Measurements from ENCODE around the gene CGAS. TPM values are rescaled to one million over a fixed set of nuclear protein-coding genes. Genes with fewer than 3 reads are reported as not detected.
"Not testable (repeated sequence)": the region's sequence is repeated elsewhere in the genome, so short reads cannot be mapped to it uniquely, and the experiment has no call there.

The CGAS gene
- 10 to 100 TPM; 25.9 to 26.6 TPM for total RNA-seq

GRCh38 chr6:73452107-73452461, at the start of gene CGAS:
Gene CGAS (minus strand): TSS chr6:73452297. CDS start chr6:73452181, 116 bp downstream.
- ATAC-seq (ENCODE audit: low read depth), result peak; percentile 78
- POLR2A ChIA-PET, result interaction anchor here (1.1 to 3.7 kb wide), 8 partner anchors 10 to 136 kb away, joined by 3 to 108 read pairs (median 8); partner anchors contain the start of genes EEF1A1 and MTO1
- DNase-seq, result peak; percentile 81
- H3K9me3 Mint-ChIP-seq, result no peaks in the 10 kb centered on the region
- peaks cover 34% of the 10 kb centered on the region for H3K4me1 Mint-ChIP-seq
- peak within 1 kb of the TSS; percentile 90 for H3K27ac Mint-ChIP-seq
- peak within 1 kb of the TSS; percentile 97 for H3K4me3 Mint-ChIP-seq
- H3K27me3 Mint-ChIP-seq, result no peaks in the 10 kb centered on the region
- H3K36me3 Mint-ChIP-seq, result peaks cover 23% of the 10 kb centered on the region

GRCh38 chr6:73497915-73498314, 45.8 kb upstream of the CGAS start:
- no peak overlapping the region for H3K27ac Mint-ChIP-seq
- no peaks in the 10 kb centered on the region for H3K4me1 Mint-ChIP-seq
- peaks cover 16% of the 10 kb centered on the region for H3K36me3 Mint-ChIP-seq
- no peak overlapping the region for H3K4me3 Mint-ChIP-seq
- H3K9me3 Mint-ChIP-seq, result no peaks in the 10 kb centered on the region
- no peak for ATAC-seq (ENCODE audit: low read depth)
- POLR2A ChIA-PET, result interaction anchor here (1.0 kb wide), 1 partner anchor 19 kb away, joined by 3 read pairs; no protein-coding TSS in a partner anchor
- H3K27me3 Mint-ChIP-seq, result no peaks in the 10 kb centered on the region
- no peak for DNase-seq

- DNase-seq (no peak), ATAC-seq (ENCODE audit: low read depth) (no peak)
- Mint-ChIP-seq H3K27ac (no peak overlapping the region), H3K4me1 (no peaks in the 10 kb centered on the region), H3K36me3 (peaks cover 49% of the 10 kb centered on the region), H3K4me3 (no peak overlapping the region), H3K27me3 (no peaks in the 10 kb centered on the region), H3K9me3 (peaks cover 5% of the 10 kb centered on the region)
- POLR2A ChIA-PET, result interaction anchor here (0.5 kb wide), 1 partner anchor 31 kb away, joined by 3 read pairs; no protein-coding TSS in a partner anchor
These were observed 39.3 kb upstream of the CGAS start for GRCh38 chr6:73491377-73491776.

- ATAC-seq (ENCODE audit: low read depth), result no peak
- no peak for DNase-seq
- no peak overlapping the region for H3K4me3 Mint-ChIP-seq
- no peaks in the 10 kb centered on the region for H3K27me3 Mint-ChIP-seq
- H3K27ac Mint-ChIP-seq, result no peak overlapping the region
- H3K4me1 Mint-ChIP-seq, result no peaks in the 10 kb centered on the region
- POLR2A ChIA-PET, result interaction anchor here (0.8 to 1.2 kb wide), 3 partner anchors 26 to 115 kb away, joined by 3 read pairs; no protein-coding TSS in a partner anchor
- H3K36me3 Mint-ChIP-seq, result peaks cover 56% of the 10 kb centered on the region
- H3K9me3 Mint-ChIP-seq, result peaks cover 5% of the 10 kb centered on the region
These were observed 35.4 kb upstream of the CGAS start for GRCh38 chr6:73487473-73487872.

- Mint-ChIP-seq H3K27me3 (no peaks in the 10 kb centered on the region), H3K9me3 (peaks cover 5% of the 10 kb centered on the region), H3K27ac (no peak overlapping the region), H3K36me3 (peaks cover 47% of the 10 kb centered on the region), H3K4me3 (no peak overlapping the region), H3K4me1 (no peaks in the 10 kb centered on the region)
- DNase-seq (no peak), ATAC-seq (ENCODE audit: low read depth) (no peak)
- POLR2A ChIA-PET, result no interaction called here
These were observed 32.3 kb upstream of the CGAS start for GRCh38 chr6:73484438-73484837.

GRCh38 chr6:73481969-73482368, 29.9 kb upstream of the CGAS start:
- POLR2A ChIA-PET, result interaction anchor here (0.6 kb wide), 1 partner anchor 31 kb away, joined by 5 read pairs; no protein-coding TSS in a partner anchor
- no peak overlapping the region for H3K4me3 Mint-ChIP-seq
- H3K9me3 Mint-ChIP-seq, result no peaks in the 10 kb centered on the region
- peaks cover 37% of the 10 kb centered on the region for H3K36me3 Mint-ChIP-seq
- no peaks in the 10 kb centered on the region for H3K4me1 Mint-ChIP-seq
- DNase-seq (no peak), ATAC-seq (ENCODE audit: low read depth) (no peak)
- H3K27ac Mint-ChIP-seq, result no peak overlapping the region
- H3K27me3 Mint-ChIP-seq, result no peaks in the 10 kb centered on the region

GRCh38 chr6:73477407-73477806, 25.3 kb upstream of the CGAS start:
- peaks cover 2% of the 10 kb centered on the region for H3K4me1 Mint-ChIP-seq
- no peak overlapping the region for H3K4me3 Mint-ChIP-seq
- ATAC-seq (ENCODE audit: low read depth) (no peak), DNase-seq (no peak)
- H3K27me3 Mint-ChIP-seq, result no peaks in the 10 kb centered on the region
- peaks cover 34% of the 10 kb centered on the region for H3K36me3 Mint-ChIP-seq
- POLR2A ChIA-PET, result interaction anchor here (0.7 to 0.9 kb wide), 2 partner anchors 15 to 858 kb away, joined by 3 read pairs; no protein-coding TSS in a partner anchor
- H3K9me3 Mint-ChIP-seq, result no peaks in the 10 kb centered on the region
- no peak overlapping the region for H3K27ac Mint-ChIP-seq

- no peak overlapping the region for H3K27ac Mint-ChIP-seq
- H3K9me3 Mint-ChIP-seq, result no peaks in the 10 kb centered on the region
- H3K4me1 Mint-ChIP-seq, result peaks cover 8% of the 10 kb centered on the region
- no peaks in the 10 kb centered on the region for H3K27me3 Mint-ChIP-seq
- no peak for DNase-seq
- peaks cover 33% of the 10 kb centered on the region for H3K36me3 Mint-ChIP-seq
- POLR2A ChIA-PET, result interaction anchor here (0.6 to 1.8 kb wide), 5 partner anchors 16 to 166 kb away, joined by 3 to 5 read pairs (median 3); partner anchors contain the start of gene MTO1
- H3K4me3 Mint-ChIP-seq, result no peak overlapping the region
- no peak for ATAC-seq (ENCODE audit: low read depth)
These were observed 24.6 kb upstream of the CGAS start for GRCh38 chr6:73476723-73477122.

GRCh38 chr6:73471686-73472290, 19.7 kb upstream of the CGAS start:
- POLR2A ChIA-PET, result interaction anchor here (0.8 to 4.8 kb wide), 6 partner anchors 9 to 183 kb away, joined by 3 to 40 read pairs (median 4); partner anchors contain the start of genes CGAS, EEF1A1, MTO1 and SLC17A5
- Mint-ChIP-seq H3K4me3 (peak overlapping the region; percentile 64), H3K9me3 (no peaks in the 10 kb centered on the region), H3K27me3 (no peaks in the 10 kb centered on the region), H3K36me3 (peaks cover 40% of the 10 kb centered on the region), H3K27ac (peak overlapping the region; percentile 79), H3K4me1 (peaks cover 19% of the 10 kb centered on the region)
- ATAC-seq (ENCODE audit: low read depth) (peak; percentile 51), DNase-seq (no peak)

GRCh38 chr6:73461537-73462350, 9.6 kb upstream of the CGAS start, which contains the start of gene MTO1:
Gene MTO1 (plus strand): TSS chr6:73461737. CDS start chr6:73461855, 118 bp downstream.
- ATAC-seq (ENCODE audit: low read depth) (peak; percentile 92), DNase-seq (peak; percentile 82)
- Mint-ChIP-seq H3K4me1 (peaks cover 41% of the 10 kb centered on the region), H3K27ac (peak within 1 kb of the TSS; percentile 99), H3K4me3 (peak within 1 kb of the TSS; percentile 95), H3K36me3 (peaks cover 15% of the 10 kb centered on the region), H3K9me3 (no peaks in the 10 kb centered on the region), H3K27me3 (no peaks in the 10 kb centered on the region)
- POLR2A ChIA-PET, result interaction anchor here (0.6 to 6.5 kb wide), 26 partner anchors 10 to 177 kb away, joined by 3 to 108 read pairs (median 4); partner anchors contain the start of genes CGAS, DDX43 and EEF1A1

- ATAC-seq (ENCODE audit: low read depth), result no peak
- POLR2A ChIA-PET, result interaction anchor here (0.7 to 6.5 kb wide), 6 partner anchors 8 to 126 kb away, joined by 3 to 108 read pairs (median 5); partner anchors contain the start of gene CGAS
- peaks cover 42% of the 10 kb centered on the region for H3K4me1 Mint-ChIP-seq
- DNase-seq, result no peak
- H3K36me3 Mint-ChIP-seq, result peaks cover 14% of the 10 kb centered on the region
- H3K4me3 Mint-ChIP-seq, result peak overlapping the region; percentile 95
- no peaks in the 10 kb centered on the region for H3K9me3 Mint-ChIP-seq
- no peaks in the 10 kb centered on the region for H3K27me3 Mint-ChIP-seq
- peak overlapping the region; percentile 99 for H3K27ac Mint-ChIP-seq
These were observed 8.0 kb upstream of the CGAS start for GRCh38 chr6:73460056-73460455.

GRCh38 chr6:73459474-73459873, 7.4 kb upstream of the CGAS start:
- H3K9me3 Mint-ChIP-seq; H3K27me3 Mint-ChIP-seq; DNase-seq; ATAC-seq (ENCODE audit: low read depth): not testable (repeated sequence)
- peak overlapping the region; percentile 95 for H3K4me3 Mint-ChIP-seq
- peaks cover 14% of the 10 kb centered on the region for H3K36me3 Mint-ChIP-seq
- POLR2A ChIA-PET, result interaction anchor here (0.7 to 1.2 kb wide), 3 partner anchors 53 to 126 kb away, joined by 3 to 4 read pairs (median 3); no protein-coding TSS in a partner anchor
- peak overlapping the region; percentile 99 for H3K27ac Mint-ChIP-seq
- peaks cover 45% of the 10 kb centered on the region for H3K4me1 Mint-ChIP-seq
